ENCODE results near the gene GRID1.
"Not testable (repeated sequence)": the region's sequence is repeated elsewhere in the genome, so short reads cannot be mapped to it uniquely, and the experiment has no call there.

The GRID1 gene

GRCh38 chr10:86099542-86100334, 266.9 kb downstream of the GRID1 start:
- DNase-seq: no peak

- DNase-seq: no peak
Observed at GRCh38 chr10:86098187-86098881, 268.3 kb downstream of the GRID1 start.

DNA sequence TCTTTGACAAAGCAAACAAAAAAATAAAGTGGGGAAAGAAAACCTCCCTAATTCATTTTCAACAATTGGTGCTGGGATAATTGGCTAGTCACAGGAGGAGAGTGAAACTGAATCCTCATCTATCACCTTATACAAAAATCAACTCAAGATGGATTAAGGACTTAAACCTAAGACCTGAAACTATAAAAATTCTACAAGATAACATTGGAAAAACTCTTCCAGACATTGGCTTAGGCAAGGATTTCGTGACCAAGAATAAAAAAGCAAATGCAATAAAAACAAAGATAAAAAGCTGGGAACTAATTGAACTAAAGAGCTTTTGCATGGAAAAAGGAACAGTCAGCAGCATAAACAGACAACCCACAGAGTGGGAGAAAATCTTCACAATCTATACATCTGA, 271.5 kb downstream of the GRID1 start:
- DNase-seq: not testable (repeated sequence)

GRCh38 chr10:86092311-86092710, 274.3 kb downstream of the GRID1 start:
- not testable (repeated sequence) for DNase-seq

- DNase-seq: no peak
Observed at GRCh38 chr10:86091216-86091615, 275.4 kb downstream of the GRID1 start.

GRCh38 chr10:86090807-86091206, 275.8 kb downstream of the GRID1 start:
- no peak for DNase-seq

GRCh38 chr10:86087716-86088115, 278.9 kb downstream of the GRID1 start:
- no peak for DNase-seq

GRCh38 chr10:86086418-86086817, 280.2 kb downstream of the GRID1 start:
- DNase-seq: no peak

GRCh38 chr10:86085686-86086085, 280.9 kb downstream of the GRID1 start:
- DNase-seq: no peak

GRCh38 chr10:86085136-86085535, 281.5 kb downstream of the GRID1 start:
- DNase-seq: no peak

DNA sequence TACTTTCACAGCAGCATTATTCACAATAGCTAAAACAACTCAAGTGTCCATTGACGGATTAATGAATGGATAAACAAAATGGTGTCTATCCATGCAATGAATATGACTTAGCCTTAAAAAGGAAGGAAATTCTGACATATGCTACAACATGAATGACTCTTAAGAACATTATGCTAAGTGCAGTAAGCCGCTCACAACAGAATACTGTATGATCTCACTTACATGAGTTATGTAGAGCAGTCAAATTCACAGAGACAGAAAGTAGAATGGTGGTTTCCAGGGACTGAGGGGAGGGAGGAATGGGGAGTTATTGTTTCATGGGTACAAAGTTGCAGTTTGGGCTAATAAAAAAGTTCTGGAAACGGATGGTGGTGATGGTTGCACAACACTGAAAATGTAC, 282.0 kb downstream of the GRID1 start:
- no peak for DNase-seq

GRCh38 chr10:86083664-86084175, 282.9 kb downstream of the GRID1 start:
- no peak for DNase-seq

DNA sequence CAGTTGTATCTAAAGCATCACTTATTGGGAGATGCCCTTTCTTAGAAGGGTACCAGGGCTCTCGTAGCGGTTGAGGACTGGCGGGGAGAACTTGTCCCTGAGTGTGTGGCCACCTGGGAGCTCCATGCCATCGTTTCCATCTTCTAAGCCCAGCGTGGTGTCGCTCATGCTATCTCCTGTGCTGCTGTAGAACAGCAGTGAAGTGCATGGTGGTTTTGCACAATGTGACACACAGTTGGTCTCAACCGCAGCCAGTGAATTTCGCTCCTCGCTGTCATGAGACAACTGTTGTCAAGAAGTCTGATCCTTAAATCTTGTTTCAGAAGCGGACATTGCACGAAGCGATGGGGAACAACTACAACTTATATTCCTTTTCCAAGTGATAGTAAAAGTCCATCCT, 283.4 kb downstream of the GRID1 start:
- DNase-seq: no peak

GRCh38 chr10:86082556-86082955, 284.0 kb downstream of the GRID1 start:
- no peak for DNase-seq

- DNase-seq: no peak
Observed at GRCh38 chr10:86079088-86079487, 287.5 kb downstream of the GRID1 start.

DNA sequence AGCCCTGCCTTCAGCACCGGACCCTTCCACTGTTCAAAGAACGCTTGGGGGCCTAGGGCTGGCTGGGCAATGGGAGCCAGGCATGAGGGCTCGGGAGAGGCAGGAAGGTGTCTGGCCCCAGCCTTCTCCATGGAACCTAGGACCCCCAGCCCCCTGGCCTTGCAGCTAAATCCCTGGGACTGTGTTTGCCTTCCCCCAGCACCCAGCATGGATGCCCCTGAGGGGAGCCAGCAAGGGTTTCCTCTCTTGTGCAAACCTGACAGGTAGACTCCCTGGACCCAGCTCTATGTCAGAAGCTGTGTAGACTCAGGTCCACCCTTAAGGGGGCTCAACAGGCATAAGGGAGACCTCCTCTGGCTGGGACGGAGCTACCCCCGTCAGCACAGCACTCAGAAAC, 288.0 kb downstream of the GRID1 start:
- no peak for DNase-seq

- no peak for DNase-seq
Observed at GRCh38 chr10:86077871-86078638, 288.5 kb downstream of the GRID1 start.

DNA sequence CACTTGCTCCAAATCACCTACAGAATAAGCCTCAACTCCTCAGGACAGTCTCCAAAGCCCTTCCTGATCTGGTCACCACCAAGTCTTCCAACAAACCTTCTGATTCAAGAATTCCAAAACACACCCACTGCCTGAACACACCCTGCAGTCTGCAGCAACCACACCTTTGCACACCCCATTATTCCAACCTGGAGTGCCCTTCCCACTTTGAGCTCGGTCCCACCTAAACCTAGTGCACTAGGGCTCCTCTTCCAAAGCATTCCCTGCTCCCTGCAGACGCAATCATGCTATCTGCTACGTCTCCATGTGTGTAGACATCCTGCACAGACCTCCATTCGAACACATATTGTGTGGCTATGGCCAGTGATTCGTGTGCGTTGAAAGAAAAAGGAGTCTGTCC, 289.3 kb downstream of the GRID1 start:
- DNase-seq: no peak

- DNase-seq: not testable (repeated sequence)
Observed at GRCh38 chr10:86076497-86076896, 290.1 kb downstream of the GRID1 start.

GRCh38 chr10:86075512-86075911, 291.1 kb downstream of the GRID1 start:
- no peak for DNase-seq

- DNase-seq: no peak
Observed at GRCh38 chr10:86074294-86074693, 292.3 kb downstream of the GRID1 start.

DNA sequence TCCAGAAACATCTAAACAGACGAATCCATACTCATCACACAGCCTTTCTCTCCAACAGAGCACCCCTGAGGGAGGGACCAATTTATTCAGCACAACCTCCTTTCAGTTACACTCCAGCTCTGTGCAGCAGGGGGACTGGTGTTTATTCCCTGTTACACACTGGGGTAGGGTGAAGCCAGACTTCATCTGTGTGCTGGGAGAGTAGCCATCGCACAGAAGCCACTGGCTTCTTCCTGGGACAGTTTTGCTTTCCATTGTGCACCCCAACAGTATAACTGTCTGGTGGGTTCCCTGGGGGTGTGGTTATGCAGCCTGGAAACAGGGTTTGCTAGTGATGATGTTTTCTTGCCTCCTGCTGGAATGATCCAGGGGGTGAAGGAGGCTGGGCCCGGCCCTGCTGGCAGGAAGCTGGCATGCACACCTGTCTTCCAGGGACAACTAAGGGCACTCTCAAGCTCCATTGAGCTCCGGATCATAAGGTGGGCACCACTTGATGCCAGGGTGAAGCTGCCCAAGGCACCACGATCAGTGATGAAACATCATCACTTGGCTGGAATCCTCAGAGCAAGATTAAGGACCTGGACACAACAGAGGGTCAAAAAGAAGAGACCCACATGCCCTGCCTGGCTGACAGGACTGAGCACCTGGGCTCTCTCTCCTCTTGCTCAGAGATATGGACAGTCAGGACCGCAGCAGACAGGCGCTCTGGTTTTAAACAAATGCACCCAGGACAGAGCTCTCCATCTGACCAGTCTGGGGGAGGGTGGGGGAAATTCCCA, 293.2 kb downstream of the GRID1 start:
- no peak for DNase-seq

DNA sequence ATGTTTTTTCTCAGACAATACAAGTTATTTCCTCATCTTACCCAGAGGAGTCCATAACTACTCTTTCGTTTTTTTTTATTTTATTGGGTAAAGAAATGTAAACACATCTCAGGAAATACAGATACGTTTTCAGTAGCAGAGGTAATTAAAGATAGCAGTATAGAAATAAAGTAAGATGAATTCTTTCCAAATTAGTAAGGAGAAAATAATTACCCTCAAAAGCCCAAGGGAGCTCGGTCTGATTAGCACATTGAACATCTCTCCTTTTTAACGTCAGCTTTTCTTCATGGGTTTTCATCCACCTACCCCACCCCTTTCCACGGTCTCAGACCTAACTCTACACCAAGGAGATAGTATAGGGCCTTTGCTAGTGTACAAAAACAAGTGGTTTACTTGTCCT, 294.2 kb downstream of the GRID1 start:
- no peak for DNase-seq
